T-helper 1 cell (primary cell): ENCODE data around the gene TYROBP.
"Not testable (repeated sequence)": the region's sequence is repeated elsewhere in the genome, so short reads cannot be mapped to it uniquely, and the experiment has no call there.

Experiments
- DNase-seq, 5 donors: peaks; one replicate each; pipeline ENCODE4 v3.0.0-alpha.2; 2012 to 2020

Gene TYROBP

DNA sequence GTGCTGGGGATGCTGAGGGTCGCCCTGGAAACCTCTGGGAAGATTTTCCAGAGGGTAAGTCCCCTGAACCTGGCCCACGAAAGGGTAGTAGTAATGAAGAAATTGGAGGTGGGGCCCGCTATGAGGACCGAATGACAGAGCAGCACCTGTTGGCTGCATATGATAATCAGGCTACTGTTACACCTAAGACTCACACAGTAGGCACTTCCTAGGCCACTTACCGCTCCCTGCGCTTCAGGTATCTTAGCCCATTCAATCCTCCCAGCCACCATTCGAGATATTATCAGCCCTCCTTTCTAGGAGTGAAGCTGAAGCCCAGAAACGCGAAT, 23.7 kb upstream of the TYROBP start:
- no peak for DNase-seq

DNA sequence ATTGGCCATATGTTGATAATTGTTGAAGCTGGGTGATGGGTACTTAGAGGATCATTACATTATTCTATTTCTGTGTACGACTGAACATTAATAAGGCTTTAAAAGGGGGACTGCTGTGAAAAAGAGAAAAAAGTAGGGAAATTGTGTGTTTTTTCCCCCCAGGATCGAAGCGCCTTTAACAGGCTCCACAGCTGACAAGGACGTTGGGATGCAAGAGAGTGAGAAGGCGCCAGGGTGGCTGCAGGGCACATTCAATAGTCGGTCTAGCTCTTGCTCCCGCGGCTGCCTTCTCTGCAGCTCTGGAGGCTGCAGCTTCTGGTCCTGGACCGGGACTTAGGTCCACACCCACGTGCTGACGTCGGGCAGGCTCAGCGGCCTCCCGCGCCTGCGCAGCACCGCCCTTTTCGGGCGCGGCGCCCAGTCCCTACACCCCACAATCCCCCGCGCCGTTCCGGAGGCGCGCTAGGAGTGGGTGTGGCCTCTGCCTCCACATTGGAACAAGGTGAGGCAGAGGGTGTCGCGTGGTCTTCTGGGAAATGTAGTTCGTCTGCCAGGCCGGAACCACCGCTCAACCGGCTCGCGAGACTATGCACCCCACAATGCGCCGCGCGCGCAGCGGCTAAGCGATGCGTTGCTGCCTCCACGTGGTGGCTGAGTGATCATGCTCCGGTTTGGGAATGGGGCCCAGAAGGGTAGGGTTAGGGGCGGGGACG, 23.2 kb upstream of the TYROBP start:
- peak; percentile 98 to 100 (median 99) for DNase-seq

DNA sequence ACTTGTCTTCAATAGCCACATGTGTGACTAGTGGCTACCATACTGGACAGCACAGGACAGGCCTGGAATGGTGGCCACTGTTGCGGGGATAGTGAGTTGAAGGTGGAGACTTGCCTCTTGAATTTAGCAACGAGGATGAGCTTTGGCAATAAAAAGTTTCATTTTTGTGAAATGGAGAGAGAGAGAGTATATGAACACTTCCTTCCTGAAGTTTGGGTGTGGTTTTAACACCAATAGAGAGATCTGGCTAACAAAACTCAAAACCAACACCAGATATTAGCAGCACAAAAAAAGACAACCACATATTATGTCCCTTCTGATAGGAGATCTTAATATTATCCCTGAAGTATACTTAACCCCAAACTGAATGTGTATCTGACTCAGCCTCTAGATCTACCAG, 21.8 kb upstream of the TYROBP start:
- DNase-seq, result peak in 1 of 5 donors; percentile 73

GRCh38 chr19:35928507-35928906, 20.4 kb upstream of the TYROBP start:
- no peak for DNase-seq

- DNase-seq, result no peak
Measured at GRCh38 chr19:35925501-35925900, 17.4 kb upstream of the TYROBP start.

GRCh38 chr19:35921012-35921411, 12.9 kb upstream of the TYROBP start:
- no peak for DNase-seq

DNA sequence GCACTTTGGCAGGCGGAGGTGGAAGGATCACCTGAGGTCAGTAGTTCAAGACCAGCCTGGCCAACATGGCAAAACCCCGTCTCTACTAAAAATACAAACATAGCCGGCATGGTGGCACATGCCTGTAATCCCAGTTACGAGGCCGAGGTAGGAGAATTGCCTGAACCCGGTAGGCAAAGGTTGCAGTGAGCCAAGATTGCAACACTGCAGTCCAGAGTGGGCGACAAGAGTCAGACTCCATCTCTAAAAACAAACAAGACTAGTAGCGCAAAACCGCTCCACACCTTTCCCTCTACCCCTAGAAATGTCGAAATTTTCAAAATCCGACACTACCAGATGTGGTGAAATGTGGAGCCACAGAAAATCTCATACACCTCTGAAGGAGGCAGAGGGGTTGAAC, 11.2 kb upstream of the TYROBP start:
- DNase-seq, result no peak

DNA sequence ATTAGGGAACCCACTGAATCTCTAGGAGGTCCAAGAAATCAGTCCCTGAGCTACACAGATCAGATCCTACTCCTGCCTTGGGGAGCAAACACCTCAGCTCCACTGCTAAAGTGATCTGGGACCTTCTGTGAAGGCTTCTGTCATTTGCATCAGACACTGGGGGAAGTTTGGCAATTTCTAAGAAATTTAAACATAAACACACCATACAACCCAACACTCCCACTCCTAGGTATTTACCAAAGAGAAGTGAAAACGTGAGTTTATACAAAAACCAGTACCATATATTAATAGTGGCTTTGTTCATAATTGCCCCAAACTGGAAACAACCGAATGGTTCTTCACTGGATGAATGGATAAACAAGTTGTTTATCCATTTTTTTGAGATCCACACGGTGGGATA, 7.3 kb upstream of the TYROBP start:
- DNase-seq, result no peak

DNA sequence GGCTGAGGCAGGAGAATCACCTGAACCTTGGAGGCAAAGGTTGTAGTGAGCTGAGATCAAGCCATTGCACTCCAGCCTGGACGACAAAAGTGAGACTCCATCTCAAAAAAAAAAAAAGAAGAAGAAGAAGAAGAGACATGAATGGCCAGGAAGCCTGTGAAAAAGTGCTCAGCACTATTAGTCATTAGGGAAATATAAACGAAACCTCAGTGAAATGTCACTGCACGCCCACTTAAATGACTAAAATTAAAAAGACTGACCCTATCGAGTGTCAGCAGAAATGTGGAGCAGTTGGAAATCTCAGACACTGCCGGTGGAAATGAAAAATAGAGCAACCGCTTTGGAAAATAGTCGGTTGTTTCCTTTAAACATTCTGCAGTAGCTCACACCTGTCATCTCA, 5.5 kb upstream of the TYROBP start:
- no peak for DNase-seq

DNA sequence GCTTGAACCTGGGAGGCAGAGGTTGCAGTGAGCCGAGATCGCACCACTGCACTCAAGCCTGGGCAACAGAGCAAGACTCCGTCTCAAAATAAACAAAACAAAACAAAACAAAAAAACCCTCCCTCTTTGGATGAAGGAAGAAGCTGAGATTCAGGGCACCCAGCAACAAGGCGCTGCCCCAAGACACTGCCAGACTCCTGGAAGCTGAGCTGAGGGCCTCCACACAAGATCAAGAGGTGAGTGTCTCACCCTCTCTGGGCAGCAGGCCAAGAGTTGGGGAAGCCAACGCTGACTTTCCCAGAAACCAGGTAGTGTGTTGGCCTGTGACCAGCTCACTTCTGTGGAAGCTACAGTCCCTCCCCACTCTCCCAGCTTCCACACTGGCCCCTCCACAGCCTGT, 3.7 kb upstream of the TYROBP start:
- DNase-seq, result no peak

- no peak for DNase-seq
Measured at GRCh38 chr19:35911173-35911572, 3.1 kb upstream of the TYROBP start.

GRCh38 chr19:35910355-35910754, 2.3 kb upstream of the TYROBP start:
- not testable (repeated sequence) for DNase-seq

DNA sequence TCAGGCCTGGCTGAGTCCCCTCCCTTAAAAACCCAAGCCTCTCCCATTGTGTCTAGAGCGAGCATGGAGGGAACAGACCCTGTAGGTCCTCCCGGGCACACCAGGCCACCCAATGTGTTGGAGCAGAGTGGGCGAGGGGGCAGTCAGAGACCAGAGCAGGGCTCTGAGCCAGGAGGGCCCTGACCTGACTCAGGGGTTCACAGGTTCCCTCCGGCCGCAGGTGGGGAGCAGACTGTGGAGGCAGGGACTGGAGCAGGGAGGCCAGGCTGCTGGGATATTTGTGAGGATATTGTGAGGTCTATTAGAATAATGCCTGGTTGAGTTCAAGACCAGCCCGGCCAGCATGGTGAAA, 1.6 kb upstream of the TYROBP start:
- DNase-seq, result no peak

GRCh38 chr19:35908973-35909683, 1.0 kb upstream of the TYROBP start:
- no peak for DNase-seq

DNA sequence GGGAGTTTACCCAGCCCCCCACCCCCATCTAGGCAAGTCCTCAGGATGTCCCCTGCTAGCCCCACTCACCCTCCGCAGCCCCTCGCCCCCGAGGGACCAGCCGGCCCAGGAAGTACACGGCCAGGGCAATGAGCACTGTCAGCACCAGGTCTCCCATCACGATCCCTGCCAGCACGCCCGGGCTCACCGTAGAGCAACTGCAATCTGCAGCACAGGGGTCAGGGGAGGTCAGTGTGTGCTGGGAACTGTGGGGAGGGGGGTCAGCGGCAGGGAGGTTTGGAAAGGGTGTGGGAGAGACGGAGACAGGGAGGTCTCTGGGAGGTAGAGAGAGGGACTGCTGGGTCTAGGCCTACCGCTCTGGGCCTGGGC, 734 bp downstream of the TYROBP start:
- no peak for DNase-seq

- no peak for DNase-seq
Measured at GRCh38 chr19:35905178-35905727, 2.8 kb downstream of the TYROBP start.

GRCh38 chr19:35904311-35905068, 3.6 kb downstream of the TYROBP start:
- no peak for DNase-seq

DNA sequence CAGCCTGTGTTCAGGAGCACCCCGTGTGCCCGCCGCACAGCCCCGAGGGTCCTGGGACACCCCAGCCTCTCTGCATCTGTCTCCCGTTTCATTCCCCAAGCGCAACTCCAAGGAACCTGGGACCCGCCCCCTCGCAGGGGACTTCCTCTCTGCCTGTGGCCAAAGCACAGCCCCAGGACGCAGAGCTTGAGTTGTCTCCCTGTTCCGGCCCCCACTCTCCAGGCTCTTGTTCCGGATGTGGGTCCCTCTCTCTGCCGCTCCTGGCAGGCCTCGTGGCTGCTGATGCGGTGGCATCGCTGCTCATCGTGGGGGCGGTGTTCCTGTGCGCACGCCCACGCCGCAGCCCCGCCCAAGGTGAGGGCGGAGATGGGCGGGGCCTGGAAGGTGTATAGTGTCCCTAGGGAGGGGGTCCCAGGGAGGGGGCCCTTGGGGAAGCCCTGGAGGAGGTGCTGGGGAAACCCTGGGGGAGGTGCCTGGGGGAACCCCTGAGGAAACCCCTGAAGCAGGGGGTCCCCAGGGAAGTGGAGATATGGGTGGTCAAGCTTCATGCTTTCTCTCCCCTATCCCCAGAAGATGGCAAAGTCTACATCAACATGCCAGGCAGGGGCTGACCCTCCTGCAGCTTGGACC, 4.4 kb downstream of the TYROBP start:
- DNase-seq, result peak; percentile 78 to 97 (median 83)

DNA sequence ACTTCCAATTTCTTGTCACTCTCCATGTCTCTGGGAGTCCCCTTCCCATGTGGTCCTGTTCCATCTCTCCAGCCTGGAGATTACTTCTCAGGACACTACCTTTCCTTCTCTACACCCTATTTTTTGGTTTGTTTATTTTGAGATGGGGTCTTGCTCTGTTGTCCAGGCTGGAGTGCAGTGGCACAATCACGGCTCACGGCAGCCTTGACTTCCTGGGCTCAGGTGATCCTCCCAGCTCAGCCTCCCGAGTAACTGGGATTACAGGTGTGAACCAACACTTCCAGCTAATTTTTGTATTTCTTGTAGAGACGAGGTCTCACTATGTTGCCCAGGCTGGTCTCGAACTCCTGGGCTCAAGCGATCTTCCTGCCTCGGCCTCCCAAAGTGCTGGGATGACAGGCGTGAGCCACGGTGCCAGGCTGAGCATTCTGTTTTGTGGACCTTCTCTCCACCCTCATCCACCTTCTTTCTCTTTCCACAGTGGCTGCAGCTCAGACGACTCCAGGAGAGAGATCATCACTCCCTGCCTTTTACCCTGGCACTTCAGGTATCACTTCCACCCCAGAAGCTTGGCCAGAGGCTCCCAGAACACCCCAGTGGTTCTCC, 5.1 kb downstream of the TYROBP start:
- no peak for DNase-seq

DNA sequence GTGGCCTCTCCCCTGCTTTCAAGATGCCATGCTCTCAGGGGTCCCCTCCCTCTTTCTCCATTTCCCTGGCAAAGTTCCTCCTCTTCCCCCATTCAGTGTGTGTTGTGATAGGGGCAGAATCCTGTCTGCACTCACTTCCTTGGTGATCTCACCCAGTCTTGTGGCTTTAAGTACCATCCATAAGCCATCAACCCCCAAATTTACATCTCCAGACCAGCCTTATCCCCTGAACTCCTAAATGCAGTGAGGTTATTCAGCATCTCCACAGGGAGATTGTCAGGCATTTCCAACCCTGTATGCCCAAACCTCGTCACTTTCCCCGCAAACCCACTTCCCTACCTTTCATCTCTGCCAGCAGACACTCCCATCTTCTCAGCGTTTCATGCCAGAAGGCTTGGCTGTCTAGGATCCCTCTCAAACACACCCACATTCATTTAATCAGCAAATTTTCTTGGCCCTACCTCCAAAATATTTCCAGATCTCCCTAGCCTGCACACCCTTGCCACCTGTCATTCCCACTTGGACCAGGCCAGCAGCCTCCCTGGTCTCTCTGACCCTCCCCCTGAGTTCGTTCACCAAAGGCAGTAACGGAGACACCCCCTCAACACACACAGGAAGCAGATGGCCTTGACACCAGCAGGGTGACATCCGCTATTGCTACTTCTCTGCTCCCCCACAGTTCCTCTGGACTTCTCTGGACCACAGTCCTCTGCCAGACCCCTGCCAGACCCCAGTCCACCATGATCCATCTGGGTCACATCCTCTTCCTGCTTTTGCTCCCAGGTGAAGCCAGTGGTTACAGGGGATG, 6.0 kb downstream of the TYROBP start, which contains the start of gene HCST:
TSS of gene HCST (plus strand) at position 676 of the 808 bp plus-strand sequence. CDS start at position 741, 65 bp downstream.
- peak; percentile 33 to 71 (median 51) for DNase-seq

DNA sequence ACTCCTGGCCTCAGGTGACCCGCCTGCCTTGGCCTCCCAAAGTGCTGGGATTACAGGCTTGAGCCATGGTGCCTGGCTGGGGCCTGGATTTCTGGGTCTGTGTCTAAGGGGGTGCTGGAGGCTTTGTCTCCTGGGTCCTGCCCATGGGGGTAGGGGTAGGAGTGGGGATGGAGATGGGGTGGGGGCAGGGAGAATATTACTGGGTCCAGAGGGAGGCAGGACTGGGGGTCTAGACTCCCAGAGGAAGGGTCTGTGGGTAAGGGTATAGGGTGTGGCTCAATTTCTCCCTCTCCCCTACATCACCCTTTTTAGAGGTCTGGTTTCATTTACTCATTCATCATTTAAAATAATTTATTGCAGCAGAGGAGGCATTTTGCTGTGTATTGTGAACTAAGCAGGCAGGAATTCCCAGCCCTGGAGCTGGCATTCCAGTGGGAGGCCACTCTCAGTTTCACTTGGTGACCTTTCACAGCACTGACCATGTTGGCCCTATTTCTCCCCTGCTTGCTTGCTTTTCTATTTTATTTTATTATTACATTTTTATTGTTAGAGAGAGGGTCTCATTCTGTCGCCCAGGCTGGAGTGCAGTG, 6.9 kb downstream of the TYROBP start:
- DNase-seq, result no peak
